Measurements from ENCODE around the gene NMRK2.
"Not testable (repeated sequence)": the region's sequence is repeated elsewhere in the genome, so short reads cannot be mapped to it uniquely, and the experiment has no call there.

Gene NMRK2

DNA sequence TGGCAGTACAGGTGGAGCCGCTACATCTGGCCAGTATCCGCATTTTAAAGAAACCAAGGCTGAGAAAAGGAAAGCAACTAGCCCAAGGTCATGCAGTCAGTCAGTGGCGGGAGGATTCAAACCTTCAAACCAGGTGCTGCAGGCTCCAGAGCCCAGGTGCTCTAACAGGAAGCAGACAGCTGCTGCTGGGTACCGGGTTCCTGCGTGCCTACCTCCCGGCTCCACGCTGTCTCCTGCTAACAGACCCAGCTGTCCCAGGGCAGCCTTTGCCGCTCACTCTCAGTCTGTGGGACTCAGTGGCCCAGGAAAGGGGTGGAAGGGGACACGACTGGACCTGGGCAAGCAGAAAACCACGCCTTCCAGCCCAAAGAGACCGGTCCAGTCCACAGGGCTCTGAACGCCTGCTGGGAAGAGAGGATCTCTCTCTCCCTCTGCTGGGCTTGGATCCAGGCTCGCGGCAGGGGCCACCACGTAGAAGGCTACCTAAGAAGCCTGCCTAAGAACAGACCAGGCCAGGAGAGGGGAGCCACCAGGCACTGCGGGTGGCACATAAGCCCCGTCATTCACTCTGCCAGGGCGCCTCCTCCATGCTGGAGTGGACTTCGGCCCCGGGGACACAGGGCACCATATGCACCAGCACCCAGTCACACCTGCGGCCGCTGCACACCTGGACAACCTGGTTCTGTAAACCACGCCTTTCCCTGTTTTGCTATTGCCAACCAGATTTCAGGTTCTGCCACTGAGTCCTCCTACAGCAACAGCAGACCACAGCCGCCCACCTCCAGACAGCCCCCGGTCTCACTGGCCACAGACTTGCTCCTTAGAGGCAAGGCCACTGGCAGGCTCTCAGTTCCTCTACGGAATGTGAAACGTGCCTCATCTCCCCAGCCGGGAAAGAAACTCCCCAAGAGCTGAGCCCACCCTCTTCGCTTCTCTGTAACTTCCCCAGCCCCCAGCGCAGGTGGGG is 33.5 kb downstream of the NMRK2 start:
- DNase-seq = no peak

DNA sequence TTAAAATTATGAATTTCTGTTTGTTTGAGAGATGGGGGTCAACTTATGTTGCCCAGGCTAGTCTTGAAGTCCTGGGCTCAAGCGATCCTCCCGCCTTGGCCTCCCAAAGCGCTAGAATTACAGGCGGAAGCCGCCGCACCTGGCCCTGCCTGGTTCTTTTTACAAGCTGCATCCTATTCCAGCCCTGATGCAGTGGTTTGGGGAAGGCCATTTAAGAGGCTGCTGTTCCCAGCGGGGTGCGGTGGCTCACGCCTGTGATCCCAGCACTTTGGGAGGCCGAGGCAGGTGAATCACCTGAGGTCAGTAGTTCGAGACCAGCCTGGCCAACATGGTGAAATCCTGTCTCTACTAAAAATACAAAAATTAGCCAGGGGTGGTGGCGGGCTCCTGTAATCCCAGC is 35.1 kb downstream of the NMRK2 start:
- DNase-seq = not testable (repeated sequence)

DNA sequence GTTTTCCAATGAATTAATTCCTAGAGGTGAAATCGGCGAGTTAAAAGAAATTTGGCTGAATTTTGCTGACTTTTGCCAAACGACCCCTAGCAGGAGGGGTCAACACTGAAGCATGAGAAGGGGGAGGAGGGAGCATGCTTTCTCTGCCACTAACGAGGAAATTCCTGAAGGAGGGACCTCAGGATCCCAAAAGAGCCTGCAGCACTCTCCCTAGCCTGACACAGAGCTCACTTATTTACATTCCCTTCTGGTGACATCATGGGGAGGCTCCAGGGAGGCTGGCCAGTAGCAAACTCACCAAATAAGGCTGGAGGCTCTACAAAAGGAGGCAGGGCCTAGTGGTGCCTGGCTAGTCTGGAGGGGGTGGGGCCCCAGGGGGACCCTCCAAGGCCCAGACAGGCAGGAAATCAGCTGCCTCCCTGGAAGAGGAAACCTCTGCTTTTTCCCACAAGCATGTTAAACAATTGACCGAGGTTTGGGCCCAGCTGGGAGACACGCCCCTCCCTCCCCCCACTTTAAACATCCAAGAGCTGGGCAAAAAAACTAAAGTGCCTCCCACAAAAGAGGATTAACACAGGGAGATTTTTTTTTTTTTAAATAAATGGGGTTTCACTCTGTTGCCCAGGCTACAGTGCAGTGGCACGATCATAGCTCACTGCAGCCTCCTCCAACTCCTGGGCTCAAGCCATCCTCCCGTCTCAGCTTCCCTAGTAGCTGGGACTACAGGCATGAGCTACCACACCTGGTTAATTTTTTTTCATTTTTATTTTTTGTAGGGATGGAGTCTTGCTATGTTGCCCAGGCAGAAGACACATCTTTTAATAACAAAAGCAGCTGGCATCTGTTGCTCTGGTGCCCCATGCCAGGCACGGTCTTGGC is 35.9 kb downstream of the NMRK2 start:
- peak; percentile 24 for DNase-seq

DNA sequence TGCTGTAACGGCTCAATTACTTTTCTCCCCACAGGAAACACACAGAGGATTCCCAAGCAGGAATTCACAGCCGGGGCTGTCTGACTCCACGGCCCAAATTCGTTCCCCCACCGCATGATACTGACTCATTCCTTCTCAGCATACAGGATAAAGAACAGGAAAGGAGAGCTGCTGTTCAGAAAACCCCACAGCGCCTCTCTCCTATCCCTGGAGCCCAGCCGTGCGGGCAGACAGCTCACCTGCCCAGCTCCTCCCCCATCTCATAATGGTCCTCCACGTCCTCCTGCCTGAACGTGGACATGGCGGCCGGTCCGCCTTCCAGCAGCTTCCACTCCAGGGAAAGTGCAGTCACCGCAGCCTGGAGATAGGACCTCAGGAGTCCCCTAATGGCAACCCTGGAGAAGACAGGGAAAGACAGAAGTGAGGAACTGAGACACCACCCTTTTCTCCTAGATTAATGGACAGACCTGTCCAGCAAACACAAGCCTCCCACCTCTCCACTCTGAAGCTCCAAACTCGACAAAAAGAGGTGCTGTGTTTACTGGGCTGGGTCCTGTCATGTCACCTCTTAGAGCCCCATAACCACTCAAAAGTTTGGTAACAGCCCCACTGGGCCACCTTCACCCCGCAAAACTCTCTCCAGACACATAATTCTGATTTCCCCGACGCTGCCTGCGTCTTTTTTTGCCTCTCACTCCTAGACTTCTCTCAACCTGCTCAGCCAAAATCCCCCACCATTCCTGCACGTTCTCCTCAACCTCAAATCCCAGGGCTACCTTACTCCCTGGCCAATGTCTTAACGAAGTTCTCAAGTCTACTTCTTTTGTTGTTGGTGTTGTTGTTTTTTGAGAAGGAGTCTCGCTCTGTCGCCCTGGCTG is 36.8 kb downstream of the NMRK2 start:
- no peak for DNase-seq

DNA sequence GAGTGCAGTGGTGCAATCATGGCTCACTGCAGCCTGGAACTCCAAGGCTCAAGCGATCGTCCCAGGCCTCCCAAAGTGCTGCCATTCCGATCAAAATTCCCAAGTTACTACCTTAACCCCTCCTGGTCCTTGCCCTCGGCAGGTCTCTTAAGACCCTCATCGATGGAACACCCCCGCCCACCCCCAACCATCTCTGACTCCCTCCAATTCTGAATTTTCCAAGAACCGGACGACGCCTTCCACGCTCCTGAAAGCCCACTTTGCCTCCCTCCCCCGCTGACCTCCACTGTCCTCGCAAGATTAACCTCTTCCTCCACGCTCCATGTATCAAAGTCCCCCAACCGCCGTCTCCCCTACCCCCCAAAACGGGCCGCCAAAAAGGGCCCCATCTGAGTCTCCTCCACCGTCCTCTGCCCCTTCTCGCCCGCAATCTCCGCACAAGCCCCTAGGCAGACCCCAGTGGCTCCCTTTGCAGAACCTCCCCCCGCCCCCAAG is 37.5 kb downstream of the NMRK2 start:
- no peak for DNase-seq

DNA sequence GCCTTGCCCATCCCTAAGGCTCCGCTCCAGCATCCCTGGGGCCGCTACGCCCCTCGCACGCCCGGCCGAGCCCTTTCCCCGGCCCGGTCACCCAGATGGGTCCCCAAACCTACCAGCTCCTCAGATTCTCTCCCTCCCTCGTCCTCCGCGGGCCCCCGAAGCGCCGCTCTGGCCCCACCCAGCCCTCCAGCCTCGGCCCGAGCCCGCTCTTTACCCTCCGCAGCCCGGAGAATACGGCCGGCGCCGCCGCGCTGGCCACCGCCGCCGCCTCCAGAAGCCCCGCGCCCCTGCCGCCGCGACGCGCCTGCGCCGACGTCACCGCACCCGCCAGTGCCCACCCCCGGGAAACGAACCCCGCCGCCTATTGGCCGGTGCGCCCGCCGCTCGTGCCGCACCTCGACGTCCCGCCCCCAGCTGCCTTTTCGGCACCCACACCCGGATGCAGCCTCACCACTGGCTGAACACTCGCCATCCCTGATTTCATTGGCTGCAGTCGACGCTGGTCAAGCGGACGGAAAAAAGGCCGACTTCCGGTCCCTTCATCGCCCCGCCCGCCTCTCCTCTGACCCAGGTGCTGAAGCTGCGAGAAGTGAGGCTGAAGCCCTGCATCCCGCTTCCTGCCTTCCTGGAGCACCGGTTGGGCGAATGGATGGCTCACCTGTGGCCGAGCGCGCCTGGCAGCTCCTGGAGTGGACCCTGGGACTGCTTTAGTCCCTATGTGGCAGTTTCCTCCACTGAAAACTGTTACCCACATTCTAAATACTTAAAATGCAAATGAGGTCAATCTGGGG is 38.1 kb downstream of the NMRK2 start, which contains the start of gene DAPK3:
Gene DAPK3, minus strand, starts transcription at position 292 of the 791 bp plus-strand sequence. CDS start 1,364 bp downstream, outside the sequence.
- DNase-seq = peak; percentile 99

DNA sequence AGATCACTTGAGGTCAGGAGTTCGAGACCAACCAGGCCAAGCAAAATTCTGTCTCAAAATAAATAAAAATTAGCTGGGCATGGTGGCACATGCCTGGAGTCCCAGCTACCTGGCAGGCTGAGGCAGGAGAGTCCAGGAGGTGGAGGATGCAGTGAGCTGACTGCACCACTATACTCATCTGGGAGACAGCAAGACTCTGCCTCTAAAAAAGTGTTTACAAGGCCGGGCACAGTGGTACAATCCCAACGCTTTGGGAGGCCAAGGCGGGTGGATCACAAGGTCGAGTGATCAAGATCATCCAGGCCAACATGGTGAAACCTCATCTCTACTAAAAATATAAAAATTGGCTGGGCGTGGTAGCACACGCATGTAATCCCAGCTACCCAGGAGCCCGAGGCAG is 42.3 kb downstream of the NMRK2 start:
- no peak for DNase-seq

DNA sequence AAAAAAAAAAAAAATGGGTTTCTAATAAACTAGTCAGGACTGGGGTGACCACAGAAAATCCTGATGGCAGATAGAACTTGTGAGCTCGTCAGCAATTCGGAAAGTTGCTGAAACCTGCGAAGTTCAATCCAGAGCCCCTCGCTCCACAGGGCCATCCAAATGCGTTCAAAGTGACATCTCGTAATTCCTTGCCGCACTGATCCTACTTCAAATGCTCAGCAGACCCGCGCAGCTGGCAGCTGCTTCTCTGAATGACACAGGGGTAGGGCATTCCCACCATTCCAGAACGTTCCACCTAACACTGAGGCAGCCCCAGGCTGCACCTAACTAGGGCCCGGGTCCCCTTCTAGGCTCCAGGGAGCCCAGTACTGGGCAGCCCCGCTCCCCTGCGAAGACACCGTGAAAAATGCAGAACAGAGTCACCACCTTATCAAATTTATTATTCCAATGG is 42.8 kb downstream of the NMRK2 start:
- no peak for DNase-seq

DNA sequence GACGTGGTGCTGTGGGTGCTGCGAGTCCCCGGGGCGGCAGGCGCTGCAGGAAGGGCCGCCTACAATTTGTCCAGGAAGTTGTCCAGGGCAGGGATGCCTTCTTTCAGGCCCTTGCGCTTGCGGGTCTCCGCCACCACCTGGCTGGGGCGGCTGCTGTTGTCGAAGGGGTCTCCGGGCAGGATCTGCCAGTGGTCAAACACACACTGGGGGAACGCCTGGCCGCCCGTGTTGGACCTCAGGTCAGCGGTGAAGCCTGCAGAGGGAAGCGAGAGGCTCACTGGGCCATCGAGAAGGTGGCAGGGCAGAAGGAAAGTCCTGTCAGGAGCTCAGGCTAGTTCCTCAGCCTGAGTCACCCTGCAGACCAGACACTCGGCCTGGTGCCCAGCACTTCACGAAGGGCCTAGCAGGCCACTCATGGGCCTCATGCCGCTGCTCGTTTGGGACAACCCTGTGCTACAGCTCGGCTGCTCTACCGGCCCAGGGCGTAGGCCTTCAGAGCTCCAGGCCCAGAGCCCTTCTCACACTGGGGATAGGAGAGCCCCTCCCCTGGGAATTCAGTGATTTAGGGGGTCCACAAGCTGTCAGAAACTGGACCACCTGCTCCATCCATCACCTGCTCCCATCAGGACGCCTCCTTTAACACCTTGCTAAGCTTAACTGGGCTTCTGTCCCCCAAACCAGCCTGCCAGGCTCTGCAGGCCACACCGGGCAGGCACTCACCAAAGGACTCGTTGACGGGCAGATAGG is 43.8 kb downstream of the NMRK2 start:
- DNase-seq = no peak

DNA sequence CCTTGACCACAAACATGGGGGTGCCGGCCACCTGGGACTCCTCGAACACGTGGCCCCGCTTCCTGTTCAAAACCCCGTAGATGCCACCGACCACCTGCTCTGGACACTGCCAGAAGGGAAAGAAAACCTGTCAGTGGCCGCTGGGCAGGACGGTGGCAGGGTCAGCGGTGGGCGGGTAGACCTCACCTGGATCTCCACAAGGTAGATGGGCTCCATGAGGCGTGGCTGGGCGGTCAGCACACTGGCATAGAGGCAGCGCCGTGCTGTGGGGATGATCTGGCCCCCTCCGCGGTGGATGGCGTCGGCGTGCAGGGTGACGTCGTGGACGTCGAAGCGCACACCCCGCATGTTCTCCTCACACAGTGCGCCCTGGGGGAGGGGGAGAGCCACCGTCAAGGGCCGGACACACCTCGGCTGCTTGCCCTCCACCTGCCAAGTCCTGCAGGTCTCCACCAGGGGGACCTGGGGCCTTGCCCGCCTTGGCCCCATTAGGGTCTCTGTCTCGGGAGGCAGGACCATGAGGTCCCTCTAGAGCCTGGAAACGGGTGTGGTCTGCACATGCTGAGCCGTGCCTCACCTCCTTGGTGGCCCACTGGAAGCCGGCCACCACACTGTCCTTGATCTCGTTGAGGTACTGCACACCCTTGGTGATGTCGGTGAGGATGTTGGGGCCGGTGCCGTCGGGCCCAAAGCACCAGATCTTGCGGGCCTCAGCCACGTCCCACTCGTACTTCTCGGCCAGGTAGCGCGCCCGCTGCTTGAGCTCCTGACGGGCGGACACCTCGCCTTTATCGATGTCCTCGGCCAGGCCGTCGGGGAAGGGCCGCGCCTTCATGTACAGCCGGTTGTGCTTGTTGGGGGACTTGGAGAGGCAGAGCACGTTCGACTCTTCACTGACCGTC is 44.6 kb downstream of the NMRK2 start:
- no peak for DNase-seq

DNA sequence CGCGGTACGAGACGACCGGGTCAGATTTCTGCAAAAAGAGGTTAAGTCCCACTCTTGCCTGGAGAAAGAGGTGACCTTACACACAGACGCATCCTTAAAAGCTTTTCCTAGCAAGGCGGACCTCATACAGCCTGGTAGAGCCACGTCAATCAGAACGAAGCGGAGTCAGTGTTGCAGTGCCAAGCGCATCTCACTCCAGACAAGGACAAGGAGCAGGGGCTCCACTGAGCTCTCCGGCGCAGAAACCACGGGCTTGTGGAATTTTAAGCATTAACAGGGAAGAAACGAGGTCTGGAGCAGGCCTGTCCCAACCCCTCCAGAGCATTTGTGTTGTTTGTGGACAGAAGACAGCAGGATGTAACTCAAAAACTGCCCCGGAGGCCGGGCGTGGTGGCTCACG is 45.3 kb downstream of the NMRK2 start:
- no peak for DNase-seq

DNA sequence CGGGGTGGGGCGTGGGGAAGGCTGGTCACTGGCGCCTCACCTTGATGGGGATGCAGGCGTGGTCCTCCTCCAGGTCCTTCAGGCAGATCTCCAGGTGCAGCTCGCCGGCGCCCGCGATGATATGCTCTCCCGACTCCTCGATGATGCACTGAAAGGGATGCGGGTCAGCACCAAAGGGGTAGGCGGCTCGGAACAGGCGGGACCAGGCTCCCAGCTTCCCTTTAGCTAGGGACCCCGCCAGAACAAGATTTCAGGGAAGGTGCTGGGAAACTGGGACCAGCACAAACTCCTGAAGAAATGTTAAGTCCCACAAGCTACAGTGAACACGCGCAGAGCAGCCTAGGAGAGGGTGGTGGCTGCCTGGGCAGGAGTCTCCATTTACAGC is 46.4 kb downstream of the NMRK2 start:
- no peak for DNase-seq

DNA sequence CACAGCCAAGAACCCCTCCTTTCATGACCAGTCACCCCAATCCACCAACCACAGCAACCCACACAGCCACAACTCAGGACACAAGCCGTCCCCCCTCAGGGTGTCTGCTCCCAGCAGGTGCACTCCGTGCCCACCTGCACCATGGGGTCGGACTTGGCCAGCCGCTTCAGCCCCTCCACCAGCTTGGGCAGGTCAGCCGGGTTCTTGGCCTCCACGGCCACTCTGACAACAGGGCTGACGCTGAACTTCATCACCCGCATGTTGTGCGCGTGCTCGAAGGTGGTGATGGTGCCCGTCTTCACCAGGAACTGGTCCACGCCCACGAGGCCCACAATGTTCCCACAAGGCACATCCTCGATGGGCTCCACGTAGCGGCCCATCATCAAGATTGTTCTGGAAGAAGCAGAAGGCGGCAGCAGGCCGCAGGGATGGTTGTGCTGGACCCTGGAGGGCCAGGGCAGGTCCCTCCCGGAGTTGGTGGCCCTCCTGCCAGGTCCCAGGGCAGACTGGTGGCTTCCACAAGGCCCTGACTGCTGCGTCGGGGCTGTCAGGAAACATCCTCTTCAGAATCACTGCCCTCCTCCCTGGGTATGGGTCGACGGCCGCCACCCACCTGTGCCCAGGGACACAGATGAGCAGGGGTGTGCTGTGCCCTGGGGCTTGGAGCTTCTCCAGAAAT is 46.9 kb downstream of the NMRK2 start:
- no peak for DNase-seq

DNA sequence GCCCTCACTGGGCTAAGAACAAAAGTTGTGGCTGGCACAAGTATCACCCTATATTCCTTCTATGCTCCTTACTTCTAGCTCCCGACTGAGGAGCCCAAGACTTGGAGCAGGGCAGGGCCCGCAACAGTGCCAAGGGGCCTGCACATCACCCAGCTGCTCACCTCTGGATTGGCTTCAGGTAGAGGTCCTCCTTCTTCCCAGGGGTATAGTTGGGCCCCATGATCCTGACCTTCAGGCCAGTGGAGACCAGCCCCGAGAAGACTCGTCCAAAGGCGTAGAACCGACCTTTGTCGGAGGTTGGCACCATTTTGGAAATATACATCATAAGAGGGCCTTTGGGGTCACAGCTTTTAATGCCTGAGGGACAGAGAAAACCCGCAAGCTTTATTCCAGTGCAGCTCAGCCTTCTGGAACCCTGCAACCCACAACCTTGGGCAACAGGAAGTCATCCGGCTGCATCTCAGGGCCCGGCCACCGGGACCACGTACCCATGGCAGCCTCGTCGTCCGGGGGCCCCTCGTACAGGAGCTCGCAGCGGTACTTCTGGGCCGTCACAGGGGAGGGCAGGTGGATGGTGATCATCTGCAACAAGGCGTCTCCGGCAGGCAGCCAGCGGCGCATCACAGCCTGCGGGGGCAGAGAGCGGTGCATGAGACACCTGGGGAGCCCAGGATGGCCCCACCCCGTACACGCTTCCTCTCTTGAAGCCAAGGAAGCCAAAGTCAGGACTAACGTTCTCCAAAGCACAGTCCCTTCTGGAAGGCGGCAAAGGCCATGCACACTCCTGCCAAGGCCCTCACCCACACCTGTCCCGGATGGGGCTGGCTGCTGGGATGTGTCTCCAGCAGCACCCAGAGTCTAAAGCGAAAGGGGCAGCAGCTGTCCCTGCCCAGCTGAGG is 47.7 kb downstream of the NMRK2 start:
- DNase-seq = no peak

DNA sequence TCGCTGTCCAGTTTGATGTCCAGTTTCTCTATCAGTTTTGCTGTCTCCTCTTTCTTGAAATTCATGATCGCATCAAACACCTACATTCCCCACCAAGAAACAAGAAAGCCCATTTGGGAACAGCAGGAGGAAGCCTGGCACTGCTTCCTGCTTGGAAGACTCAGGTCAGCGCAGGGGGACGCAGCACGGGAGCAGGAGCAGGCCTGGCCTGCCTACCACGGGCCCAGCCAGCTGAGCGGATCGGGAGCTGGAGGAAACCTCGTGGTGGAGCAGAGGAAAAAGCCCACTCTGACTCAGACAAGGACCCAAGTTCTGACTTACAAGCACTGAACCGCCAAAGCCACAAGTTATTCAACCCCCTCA is 48.5 kb downstream of the NMRK2 start:
- DNase-seq = no peak

DNA sequence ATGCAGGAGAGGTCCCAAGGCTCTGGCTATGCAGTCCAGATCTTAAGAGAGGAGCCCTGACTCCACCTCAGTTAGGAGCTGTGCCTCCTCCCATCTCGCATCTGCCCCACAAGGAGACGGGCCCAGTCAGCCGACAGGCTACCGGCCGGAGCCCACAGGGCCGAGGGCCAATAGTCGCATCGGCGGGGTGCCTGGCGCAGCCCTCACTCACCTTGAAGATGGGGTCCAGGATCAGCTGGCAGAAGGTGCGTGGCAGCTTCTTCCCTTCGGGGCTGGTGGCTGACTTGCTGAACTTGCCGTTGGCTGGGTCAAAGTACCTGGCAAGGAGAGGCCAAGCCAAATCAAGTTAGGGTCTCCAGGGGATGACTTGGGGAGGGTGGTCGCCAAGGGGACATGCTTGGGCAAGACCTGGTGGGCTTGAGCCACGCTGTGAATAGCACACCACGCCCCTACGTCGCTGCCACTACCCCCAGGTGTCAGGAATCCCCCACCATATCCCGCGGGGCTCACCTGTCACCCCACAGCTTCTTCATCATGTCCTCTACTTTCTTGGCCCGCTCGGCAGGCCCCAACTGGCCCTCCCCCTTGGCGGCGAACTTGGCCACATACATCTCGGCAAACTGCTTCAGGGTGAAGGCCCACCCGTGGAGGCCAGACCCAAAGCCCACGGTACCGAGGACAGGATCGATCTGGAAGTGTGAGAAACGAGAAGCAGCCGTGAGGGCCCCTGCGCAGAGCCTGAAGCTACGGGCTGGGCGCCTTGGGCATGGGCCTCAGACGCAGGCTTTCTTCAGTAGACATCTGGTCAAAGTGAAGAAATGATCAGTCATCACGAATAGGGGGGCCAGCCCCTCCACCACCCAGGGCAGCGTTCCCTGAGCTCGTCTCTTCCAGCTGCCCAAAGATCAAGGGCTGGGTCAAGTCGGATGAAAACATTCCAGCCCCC is 49.1 kb downstream of the NMRK2 start:
- no peak for DNase-seq

All from NCI-H1105 treated with DMSO at 0.1 percent for 48 hours (cell line).